H1 (cell line): Measurements from ENCODE around the gene ZBED1. TPM values are rescaled to one million over a fixed set of nuclear protein-coding genes. Genes with fewer than 3 reads are reported as not detected.

Source experiments
- EZH2 ChIP-seq: fragments of 200-600 bp; sonication (generic); IDR thresholded peaks from 2 replicates; pipeline ENCODE4 v1.7.1; 2012; ENCODE audit warnings: low read depth, mild to moderate bottlenecking, moderate library complexity, low read length, inconsistent platforms; ENCODE audit not compliant: severe bottlenecking
- KDM4A ChIP-seq: IDR thresholded peaks from one replicate; pipeline ENCODE4 v1.7.1; 2012; ENCODE audit warnings: low read depth, mild to moderate bottlenecking, moderate library complexity, low read length, inconsistent platforms; ENCODE audit not compliant: severe bottlenecking
- MAFK ChIP-seq: IDR thresholded peaks from 2 replicates; pipeline ENCODE4 v1.6.1; 2012; ENCODE audit warnings: low read depth, mild to moderate bottlenecking, improper control_type of control experiment, low read length
- RBBP5 ChIP-seq: IDR thresholded peaks from 2 replicates; pipeline ENCODE4 v1.7.1; 2012; ENCODE audit warnings: low read depth, mild to moderate bottlenecking, inconsistent platforms, low read length, moderate library complexity, borderline replicate concordance
- SIX5 ChIP-seq: IDR thresholded peaks from 2 replicates; pipeline ENCODE4 v1.6.1; 2011; ENCODE audit warnings: mild to moderate bottlenecking, low read depth, low read length
- TAF7 ChIP-seq: optimal IDR thresholded peaks from 2 replicates; pipeline ENCODE3; 2011; ENCODE audit warnings: low read depth, mild to moderate bottlenecking, inconsistent platforms, low read length, moderate library complexity, borderline replicate concordance
- TEAD4 ChIP-seq: IDR thresholded peaks from 2 replicates; pipeline ENCODE4 v1.6.1; 2012; ENCODE audit warnings: low read depth, low read length, inconsistent platforms, mixed read lengths
- polyA plus RNA-seq, 7 experiments: library from polyadenylated mRNA; depleted of rRNA in 3 of 7; stranded (reverse) in 5 of 7; unstranded in 2 of 7; fragments of >200 nt in 5 of 7; fragments of 200-250 nt in 2 of 7; gene quantifications; 1 replicate in 5 of 7; 2 replicates in 1 of 7; 4 replicates in 1 of 7; pipeline versions ENCODE4 v1.2.1 to v1.2.3, GENCODE V29; 2011 to 2013; ENCODE audit warnings: missing spikeins in 2 of 7, mixed read lengths in 2 of 7
- total RNA-seq: library from RNA; stranded (reverse); fragmentation: NEBNext Ultra II Directional; extraction: Animal tissue kit (Norgen Biotek cat#: 25700); gene quantifications from 2 replicates; pipeline ENCODE4 v1.2.1, GENCODE V29; 2021
- TF ChIP-seq, protein P1 (sequence below), 3 experiments: IDR thresholded peaks; 1 replicate in 2 of 3; 2 replicates in 1 of 3; pipeline versions ENCODE4 v1.5.1 to v1.6.1; 2011; ENCODE audit warnings: low read length in 3 of 3, mild to moderate bottlenecking in 3 of 3, inconsistent platforms in 2 of 3, low read depth in 1 of 3, moderate library complexity in 1 of 3; ENCODE audit not compliant: insufficient read depth in 1 of 3; ENCODE audit errors: control extremely low read depth in 1 of 3

ZBED1 gene
- total and polyA plus RNA-seq, 2 of the 8 experiments (the other 6 are each of a cell fraction or from before 2014, with no cell fraction given): 28.5 to 45.8 TPM

DNA sequence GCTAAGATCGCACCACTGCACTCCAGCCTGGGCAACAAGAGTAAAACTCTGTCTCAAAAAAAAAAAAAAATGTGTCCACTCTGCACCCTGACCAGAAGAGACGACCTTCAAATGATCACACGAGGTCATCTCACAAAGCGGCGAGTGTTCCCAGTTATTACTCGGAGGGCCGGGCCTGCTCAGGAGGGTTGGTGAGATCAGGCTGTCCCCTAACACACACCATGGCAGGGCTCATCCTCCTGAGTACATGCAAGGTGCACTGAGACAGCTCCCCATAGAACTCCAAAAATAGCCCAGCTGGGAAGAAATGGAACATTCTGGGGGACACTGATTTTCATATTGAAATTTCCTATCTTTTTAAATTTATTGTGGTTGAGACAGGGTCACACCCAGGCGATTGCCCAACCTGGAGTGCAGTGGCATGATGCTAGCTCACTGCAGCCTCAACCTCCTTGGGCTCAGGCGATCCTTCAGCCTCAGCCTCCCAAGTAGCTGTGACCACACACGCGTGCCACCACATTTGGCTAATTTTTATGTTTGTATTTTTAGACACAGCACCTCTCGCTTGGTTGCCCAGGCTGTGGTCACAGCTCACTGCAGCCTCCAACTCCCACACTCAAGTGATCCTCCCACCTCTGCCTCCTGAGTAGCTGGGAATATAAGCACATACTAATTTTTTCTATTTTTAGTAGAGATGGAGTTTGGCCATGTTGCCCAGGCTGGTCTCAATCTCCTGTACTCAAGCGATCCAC lies 51.5 kb downstream of the ZBED1 start (continued):
- TF ChIP-seq SIX5 (no peak), TAF7 (no peak), EZH2 (no peak), RBBP5 (no peak), KDM4A (no peak), MAFK (no peak), TEAD4 (no peak)
- TF ChIP-seq, protein P1, sequence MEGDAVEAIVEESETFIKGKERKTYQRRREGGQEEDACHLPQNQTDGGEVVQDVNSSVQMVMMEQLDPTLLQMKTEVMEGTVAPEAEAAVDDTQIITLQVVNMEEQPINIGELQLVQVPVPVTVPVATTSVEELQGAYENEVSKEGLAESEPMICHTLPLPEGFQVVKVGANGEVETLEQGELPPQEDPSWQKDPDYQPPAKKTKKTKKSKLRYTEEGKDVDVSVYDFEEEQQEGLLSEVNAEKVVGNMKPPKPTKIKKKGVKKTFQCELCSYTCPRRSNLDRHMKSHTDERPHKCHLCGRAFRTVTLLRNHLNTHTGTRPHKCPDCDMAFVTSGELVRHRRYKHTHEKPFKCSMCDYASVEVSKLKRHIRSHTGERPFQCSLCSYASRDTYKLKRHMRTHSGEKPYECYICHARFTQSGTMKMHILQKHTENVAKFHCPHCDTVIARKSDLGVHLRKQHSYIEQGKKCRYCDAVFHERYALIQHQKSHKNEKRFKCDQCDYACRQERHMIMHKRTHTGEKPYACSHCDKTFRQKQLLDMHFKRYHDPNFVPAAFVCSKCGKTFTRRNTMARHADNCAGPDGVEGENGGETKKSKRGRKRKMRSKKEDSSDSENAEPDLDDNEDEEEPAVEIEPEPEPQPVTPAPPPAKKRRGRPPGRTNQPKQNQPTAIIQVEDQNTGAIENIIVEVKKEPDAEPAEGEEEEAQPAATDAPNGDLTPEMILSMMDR (IDR thresholded peaks at IDR 0.05; ENCODE audit: control extremely low read depth in 1 of 3, insufficient read depth in 1 of 3, low read depth in 1 of 3, low read length in 3 of 3): no peak
